Measurements from ENCODE around the gene PDE6A.

Gene PDE6A

DNA sequence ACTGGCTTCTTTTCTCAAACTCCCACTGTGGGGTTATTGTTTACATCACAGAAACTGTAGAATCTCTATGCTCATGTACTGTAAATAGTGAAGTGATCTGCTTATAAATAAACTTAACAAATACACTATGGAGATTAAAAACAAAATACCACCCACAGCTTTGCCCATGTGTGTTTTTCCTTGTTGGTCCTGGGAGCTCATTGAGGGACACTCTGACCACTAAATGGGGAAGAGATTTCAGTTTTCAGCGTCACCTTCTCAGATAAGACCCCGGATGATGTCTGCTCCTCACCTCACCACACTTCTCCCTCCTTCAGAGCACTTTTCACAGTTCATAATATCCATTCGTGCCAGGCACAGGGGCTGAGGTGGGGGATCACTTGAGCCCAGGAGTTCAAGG is 89.7 kb downstream of the PDE6A start:
- no peaks in the 10 kb centered on the region for H3K4me1 ChIP-seq (ENCODE audit: insufficient read depth, low read length)
- H3K36me3 ChIP-seq (ENCODE audit: insufficient read depth, low read length) = no peaks in the 10 kb centered on the region
- WGBS = 95% methylated on average over 3 of the region's 3 CpGs

DNA sequence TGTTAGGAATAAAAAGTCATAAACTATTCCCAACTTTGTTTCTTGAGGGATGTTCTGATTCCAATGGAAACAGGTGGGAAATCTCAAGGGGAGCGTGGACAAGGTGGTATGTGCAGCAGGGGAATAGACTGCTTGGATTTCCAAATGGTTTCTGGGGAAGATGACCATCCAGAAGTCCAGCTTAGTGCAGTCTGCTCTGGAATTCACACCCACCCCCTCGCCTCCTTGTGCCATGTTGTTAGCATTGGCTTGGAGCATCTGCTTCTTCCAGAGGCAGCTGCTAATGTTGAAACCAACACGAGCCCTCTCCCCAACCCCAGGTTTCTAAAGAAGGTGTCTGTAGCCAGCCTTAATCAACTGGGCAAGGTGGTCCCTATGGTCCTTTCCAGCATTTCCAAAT is 90.9 kb downstream of the PDE6A start:
- 91% methylated on average over 3 of the region's 3 CpGs for WGBS
- no peaks in the 10 kb centered on the region for H3K27me3 ChIP-seq (ENCODE audit: insufficient read depth, low read length)
- H3K4me1 ChIP-seq (ENCODE audit: insufficient read depth, low read length) = no peaks in the 10 kb centered on the region
- no peak overlapping the region for H3K9ac ChIP-seq (ENCODE audit: low read depth, low read length)
- H3K36me3 ChIP-seq (ENCODE audit: insufficient read depth, low read length) = peaks cover 5% of the 10 kb centered on the region; the same call in 1 of the 2 replicates
- H3K27ac ChIP-seq (ENCODE audit: low read depth, low read length) = no peak overlapping the region
- no peak overlapping the region for H3K4me3 ChIP-seq (ENCODE audit: low read length)
- no peaks in the 10 kb centered on the region for H3K9me3 ChIP-seq (ENCODE audit: insufficient read depth, low read depth, low read length)

More for the DNA sequence above, 89.7 kb downstream of the PDE6A start:
- no peaks in the 10 kb centered on the region for H3K9me3 ChIP-seq (ENCODE audit: insufficient read depth, low read depth, low read length)
- no peak overlapping the region for H3K27ac ChIP-seq (ENCODE audit: low read depth, low read length)
- H3K9ac ChIP-seq (ENCODE audit: low read depth, low read length) = no peak overlapping the region
- H3K27me3 ChIP-seq (ENCODE audit: insufficient read depth, low read length) = no peaks in the 10 kb centered on the region
- no peak overlapping the region for H3K4me3 ChIP-seq (ENCODE audit: low read length)

DNA sequence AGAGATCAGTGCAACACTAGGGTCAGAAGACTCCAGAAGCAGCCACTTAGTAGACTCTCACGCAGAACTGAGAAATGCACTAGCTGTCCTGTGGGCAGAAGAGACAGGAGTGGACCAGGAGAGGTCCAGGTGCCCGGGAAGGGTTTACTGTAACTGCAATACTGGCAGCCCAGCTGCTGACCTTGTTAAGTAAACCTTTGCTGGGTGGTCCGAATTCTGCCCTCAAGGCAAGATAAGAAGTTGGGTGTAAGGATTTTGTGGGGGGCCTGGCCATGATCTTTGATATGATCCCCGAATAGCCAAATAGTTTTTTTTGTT is 91.3 kb downstream of the PDE6A start:
- Histone ChIP-seq H3K27ac (ENCODE audit: low read depth, low read length) (no peak overlapping the region), H3K9me3 (ENCODE audit: insufficient read depth, low read depth, low read length) (no peaks in the 10 kb centered on the region), H3K36me3 (ENCODE audit: insufficient read depth, low read length) (peaks cover 5% of the 10 kb centered on the region; the same call in 1 of the 2 replicates), H3K27me3 (ENCODE audit: insufficient read depth, low read length) (no peaks in the 10 kb centered on the region), H3K4me1 (ENCODE audit: insufficient read depth, low read length) (no peaks in the 10 kb centered on the region), H3K9ac (ENCODE audit: low read depth, low read length) (no peak overlapping the region), H3K4me3 (ENCODE audit: low read length) (no peak overlapping the region)
- 83% methylated on average over 4 of the region's 4 CpGs for WGBS

DNA sequence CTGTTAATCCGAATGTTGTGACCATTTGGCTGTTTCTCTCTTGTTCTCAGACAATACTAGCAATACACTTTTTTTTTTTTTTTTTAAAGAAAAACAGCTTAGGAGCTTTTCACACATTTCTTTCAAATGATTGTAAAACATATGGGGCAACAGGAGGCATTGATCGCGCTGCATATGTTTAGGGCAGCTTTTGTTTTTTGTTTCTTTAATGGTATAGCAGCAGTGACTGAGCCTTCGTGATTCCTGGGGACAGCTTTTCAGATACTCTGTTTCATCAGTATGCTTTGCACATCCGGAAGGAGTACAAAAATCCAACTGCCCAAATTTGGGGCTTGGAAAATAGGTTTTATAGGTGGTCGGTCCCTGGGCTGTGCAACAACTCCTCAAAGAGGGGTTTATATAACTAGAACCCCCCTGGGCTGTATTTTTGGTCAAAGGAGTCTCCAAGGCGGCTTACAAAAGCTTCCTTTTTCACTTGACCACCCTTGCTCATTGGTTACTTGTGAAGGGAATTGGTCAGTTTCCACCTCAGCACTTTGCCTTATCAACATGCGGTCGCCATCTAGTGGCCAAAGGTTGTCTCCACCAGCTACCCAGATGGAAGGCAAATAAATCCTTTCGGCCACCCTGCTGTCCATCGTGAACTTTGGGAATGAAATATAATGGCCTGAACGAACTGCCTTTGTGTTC is 91.8 kb downstream of the PDE6A start:
- Histone ChIP-seq H3K9me3 (ENCODE audit: insufficient read depth, low read depth, low read length) (no peaks in the 10 kb centered on the region), H3K27me3 (ENCODE audit: insufficient read depth, low read length) (no peaks in the 10 kb centered on the region), H3K4me1 (ENCODE audit: insufficient read depth, low read length) (no peaks in the 10 kb centered on the region), H3K4me3 (ENCODE audit: low read length) (no peak overlapping the region), H3K9ac (ENCODE audit: low read depth, low read length) (no peak overlapping the region), H3K27ac (ENCODE audit: low read depth, low read length) (no peak overlapping the region), H3K36me3 (ENCODE audit: insufficient read depth, low read length) (peaks cover 5% of the 10 kb centered on the region; the same call in 1 of the 2 replicates)
- 49% methylated on average over 12 of the region's 12 CpGs for WGBS

DNA sequence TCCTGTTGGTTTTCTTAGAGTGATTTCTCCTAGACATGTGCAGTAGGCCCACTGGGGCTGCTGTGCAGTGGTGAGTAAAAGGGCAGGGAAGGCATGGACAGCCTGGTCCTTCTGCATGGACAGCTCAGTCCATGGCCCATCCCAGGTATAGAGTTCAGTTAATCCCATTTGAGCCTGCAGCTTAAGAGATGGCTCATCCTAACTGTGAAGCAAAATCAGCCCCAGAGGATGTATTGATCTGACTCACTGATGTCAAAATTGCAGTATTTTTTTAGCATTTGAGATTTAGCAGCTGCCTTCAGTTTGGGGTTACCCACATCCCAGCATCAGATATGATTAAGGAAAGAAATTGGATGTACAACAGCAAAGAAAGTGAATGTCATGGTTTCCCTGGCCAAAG is 93.4 kb downstream of the PDE6A start:
- Histone ChIP-seq H3K36me3 (ENCODE audit: insufficient read depth, low read length) (peaks cover 15% of the 10 kb centered on the region), H3K9ac (ENCODE audit: low read depth, low read length) (no peak overlapping the region), H3K27me3 (ENCODE audit: insufficient read depth, low read length) (no peaks in the 10 kb centered on the region), H3K9me3 (ENCODE audit: insufficient read depth, low read depth, low read length) (no peaks in the 10 kb centered on the region), H3K27ac (ENCODE audit: low read depth, low read length) (no peak overlapping the region), H3K4me1 (ENCODE audit: insufficient read depth, low read length) (no peaks in the 10 kb centered on the region), H3K4me3 (ENCODE audit: low read length) (no peak overlapping the region)

DNA sequence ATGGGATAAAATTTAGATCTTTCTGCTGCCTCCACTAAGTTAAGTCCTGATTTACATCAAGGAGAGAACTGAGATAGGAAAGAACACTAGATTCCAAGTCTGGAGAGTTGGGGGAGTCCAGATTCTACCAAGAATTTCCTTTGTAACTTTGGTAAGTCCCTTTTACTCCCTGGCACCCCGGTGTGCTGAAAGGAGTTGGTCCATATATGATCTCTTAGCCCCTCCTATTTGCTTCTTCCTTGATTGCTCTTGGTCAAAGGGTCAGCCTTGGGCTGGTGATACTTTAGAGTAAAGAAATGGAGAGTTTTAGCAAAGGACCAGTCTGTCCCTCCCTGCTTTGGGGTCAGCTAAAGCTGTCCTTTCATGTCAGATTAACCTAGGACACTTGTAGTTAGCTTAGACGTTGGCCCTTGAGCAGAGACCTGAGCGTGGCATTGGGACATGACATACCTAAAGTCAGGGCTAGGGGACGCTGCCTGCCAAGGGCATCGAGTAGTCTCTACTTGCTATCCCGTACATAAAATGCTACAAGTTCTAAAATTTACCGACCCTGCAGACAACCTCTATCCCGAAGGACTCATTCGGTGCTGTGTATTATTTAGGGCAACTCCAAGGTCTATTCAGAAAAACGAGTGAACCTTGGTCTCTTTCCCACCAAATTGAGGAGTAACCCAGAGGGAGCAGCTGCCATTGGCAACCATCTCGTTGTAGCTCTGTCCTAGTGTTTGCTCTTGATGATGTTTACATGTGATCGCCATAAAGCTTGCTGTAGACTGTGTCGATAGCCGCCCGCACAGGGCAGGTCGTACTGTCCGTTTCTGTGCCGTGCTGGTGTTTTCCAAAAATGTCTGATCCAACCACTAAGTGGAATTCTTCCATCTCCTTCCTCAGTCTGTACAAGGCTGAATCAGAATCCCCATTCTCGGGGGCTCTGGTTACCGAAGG is 94.4 kb downstream of the PDE6A start:
- H3K9ac ChIP-seq (ENCODE audit: low read depth, low read length) = no peak overlapping the region
- no peaks in the 10 kb centered on the region for H3K9me3 ChIP-seq (ENCODE audit: insufficient read depth, low read depth, low read length)
- peaks cover 25% of the 10 kb centered on the region for H3K36me3 ChIP-seq (ENCODE audit: insufficient read depth, low read length)
- WGBS = 94% methylated on average over 19 of the region's 20 CpGs
- H3K27ac ChIP-seq (ENCODE audit: low read depth, low read length) = no peak overlapping the region
- no peak overlapping the region for H3K4me3 ChIP-seq (ENCODE audit: low read length)
- H3K4me1 ChIP-seq (ENCODE audit: insufficient read depth, low read length) = no peaks in the 10 kb centered on the region
- H3K27me3 ChIP-seq (ENCODE audit: insufficient read depth, low read length) = no peaks in the 10 kb centered on the region

DNA sequence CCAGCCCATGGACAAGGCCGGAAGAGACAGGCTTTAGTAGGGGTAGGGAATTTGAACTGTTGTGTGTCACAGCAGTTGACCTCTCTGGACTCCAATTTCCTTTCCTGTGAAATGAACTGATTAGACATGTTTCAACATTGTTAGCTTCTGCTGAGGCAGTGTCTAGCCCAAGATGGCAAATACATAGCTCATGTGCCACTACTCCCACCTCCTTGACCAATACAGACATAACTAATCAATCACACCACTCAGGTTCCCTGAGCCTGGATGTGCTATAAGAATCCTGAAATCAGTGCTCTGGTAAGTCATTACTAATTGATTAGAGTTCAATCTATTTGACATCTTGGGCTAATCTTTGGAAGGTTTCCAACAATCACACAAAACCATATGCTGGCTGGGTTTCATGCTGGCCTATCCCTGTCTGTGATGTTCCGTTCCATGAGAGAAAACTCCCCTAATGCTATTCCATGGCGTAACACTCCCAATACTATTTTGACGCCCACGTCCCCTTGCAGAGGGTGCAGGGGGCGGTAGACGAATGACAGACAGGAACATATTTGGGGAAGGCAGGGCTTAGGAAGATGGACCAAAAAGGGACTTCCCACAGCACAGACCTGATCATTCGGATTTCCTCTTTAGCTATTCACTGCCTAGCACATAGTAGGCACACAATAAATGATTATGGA is 95.2 kb downstream of the PDE6A start:
- H3K9me3 ChIP-seq (ENCODE audit: insufficient read depth, low read depth, low read length) = no peaks in the 10 kb centered on the region
- H3K36me3 ChIP-seq (ENCODE audit: insufficient read depth, low read length) = peaks cover 27% of the 10 kb centered on the region
- H3K27ac ChIP-seq (ENCODE audit: low read depth, low read length) = no peak overlapping the region
- WGBS = 95% methylated on average over 8 of the region's 8 CpGs
- H3K9ac ChIP-seq (ENCODE audit: low read depth, low read length) = no peak overlapping the region
- H3K4me1 ChIP-seq (ENCODE audit: insufficient read depth, low read length) = no peaks in the 10 kb centered on the region
- H3K4me3 ChIP-seq (ENCODE audit: low read length) = no peak overlapping the region
- no peaks in the 10 kb centered on the region for H3K27me3 ChIP-seq (ENCODE audit: insufficient read depth, low read length)

DNA sequence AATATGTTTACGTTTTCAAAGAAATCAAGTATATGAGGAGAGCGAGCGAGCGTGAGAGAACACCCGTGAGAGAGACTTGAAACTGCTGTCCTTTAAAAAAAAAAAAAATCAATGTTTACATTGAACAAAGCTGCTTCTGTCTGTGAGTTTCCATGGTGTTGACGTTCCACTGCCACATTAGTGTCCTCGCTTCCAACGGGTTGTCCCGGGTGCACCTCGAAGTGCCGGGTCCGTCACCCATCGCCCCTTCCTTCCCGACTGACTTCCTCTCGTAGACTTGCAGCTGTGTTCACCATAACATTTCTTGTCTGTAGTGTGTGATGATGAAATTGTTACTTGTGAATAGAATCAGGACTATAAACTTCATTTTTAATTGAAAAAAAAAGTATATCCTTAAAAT is 97.0 kb downstream of the PDE6A start:
- 96% methylated on average over 15 of the region's 15 CpGs for WGBS
- H3K4me1 ChIP-seq (ENCODE audit: insufficient read depth, low read length) = no peaks in the 10 kb centered on the region
- no peaks in the 10 kb centered on the region for H3K9me3 ChIP-seq (ENCODE audit: insufficient read depth, low read depth, low read length)
- no peak overlapping the region for H3K9ac ChIP-seq (ENCODE audit: low read depth, low read length)
- H3K36me3 ChIP-seq (ENCODE audit: insufficient read depth, low read length) = peaks cover 27% of the 10 kb centered on the region
- H3K27ac ChIP-seq (ENCODE audit: low read depth, low read length) = no peak overlapping the region
- H3K4me3 ChIP-seq (ENCODE audit: low read length) = no peak overlapping the region
- no peaks in the 10 kb centered on the region for H3K27me3 ChIP-seq (ENCODE audit: insufficient read depth, low read length)

DNA sequence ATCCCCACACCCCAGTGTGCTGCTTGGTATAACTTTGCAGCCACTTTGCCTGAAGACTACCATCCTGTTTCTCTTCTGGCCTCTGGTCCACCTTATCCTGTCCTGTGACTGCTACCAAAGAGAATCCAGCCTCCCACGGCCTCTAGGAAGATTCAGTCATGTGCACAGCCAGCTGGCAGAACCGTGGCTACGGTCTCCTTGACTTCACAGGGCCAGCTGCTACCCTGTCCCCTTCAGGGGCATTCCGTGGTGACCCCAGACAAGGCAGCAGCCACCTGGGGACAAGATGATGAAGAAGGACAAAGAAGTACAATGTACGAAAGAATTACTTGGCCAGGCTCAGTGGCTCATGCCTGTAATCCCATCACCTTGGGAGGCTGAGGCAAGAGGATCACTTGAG is 98.6 kb downstream of the PDE6A start:
- H3K9ac ChIP-seq (ENCODE audit: low read depth, low read length) = no peak overlapping the region
- 93% methylated on average over 5 of the region's 5 CpGs for WGBS
- H3K27me3 ChIP-seq (ENCODE audit: insufficient read depth, low read length) = no peaks in the 10 kb centered on the region
- no peaks in the 10 kb centered on the region for H3K9me3 ChIP-seq (ENCODE audit: insufficient read depth, low read depth, low read length)
- no peaks in the 10 kb centered on the region for H3K4me1 ChIP-seq (ENCODE audit: insufficient read depth, low read length)
- no peak overlapping the region for H3K27ac ChIP-seq (ENCODE audit: low read depth, low read length)
- no peak overlapping the region for H3K4me3 ChIP-seq (ENCODE audit: low read length)
- peaks cover 27% of the 10 kb centered on the region for H3K36me3 ChIP-seq (ENCODE audit: insufficient read depth, low read length)

DNA sequence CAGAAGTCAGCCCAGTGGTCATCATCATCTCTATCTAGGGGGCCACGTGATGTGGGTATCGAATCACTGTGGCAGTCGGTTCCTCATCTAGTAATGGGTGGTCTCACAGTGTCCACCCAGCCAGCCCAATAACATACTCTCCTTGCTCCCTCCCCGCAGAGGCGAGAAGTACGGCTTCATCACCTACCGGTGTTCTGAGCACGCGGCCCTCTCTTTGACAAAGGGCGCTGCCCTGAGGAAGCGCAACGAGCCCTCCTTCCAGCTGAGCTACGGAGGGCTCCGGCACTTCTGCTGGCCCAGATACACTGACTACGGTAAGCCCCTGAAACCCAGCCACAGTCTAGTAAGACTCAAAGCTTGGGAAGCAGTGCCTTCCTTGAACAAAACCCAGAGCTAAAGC is 99.0 kb downstream of the PDE6A start:
- no peaks in the 10 kb centered on the region for H3K27me3 ChIP-seq (ENCODE audit: insufficient read depth, low read length)
- no peak overlapping the region for H3K9ac ChIP-seq (ENCODE audit: low read depth, low read length)
- no peak overlapping the region for H3K4me3 ChIP-seq (ENCODE audit: low read length)
- H3K27ac ChIP-seq (ENCODE audit: low read depth, low read length) = no peak overlapping the region
- 96% methylated on average over 15 of the region's 15 CpGs for WGBS
- H3K4me1 ChIP-seq (ENCODE audit: insufficient read depth, low read length) = no peaks in the 10 kb centered on the region; the same call in 1 of the 2 replicates
- H3K36me3 ChIP-seq (ENCODE audit: insufficient read depth, low read length) = peaks cover 27% of the 10 kb centered on the region
- no peaks in the 10 kb centered on the region for H3K9me3 ChIP-seq (ENCODE audit: insufficient read depth, low read depth, low read length)
